ENCODE measurements around the gene VWA3B. TPM values are rescaled to one million over a fixed set of nuclear protein-coding genes. Genes with fewer than 3 reads are reported as not detected.

The VWA3B gene
- total RNA-seq, 6 donors from 2014 or later: 0.72 to 25.3 (median 5.3) TPM

GRCh38 chr2:98072442-98072841, 14.5 kb upstream of the VWA3B start:
- 72 to 84% methylated on average over 7 of the region's 7 CpGs for WGBS, 2 donors
- Histone ChIP-seq H3K4me1 (no peaks in the 10 kb centered on the region), H3K27me3 (no peaks in the 10 kb centered on the region), H3K27ac (no peak overlapping the region), H3K4me3 (no peak overlapping the region), H3K36me3 (no peaks in the 10 kb centered on the region), H3K9me3 (peaks cover 0 to 4% (median 0%) of the 10 kb centered on the region in 4 donors)
- TF ChIP-seq POLR2AphosphoS5 (IDR thresholded peaks at IDR 0.05) (no peak), POLR2A (IDR thresholded peaks at IDR 0.05) (no peak), CTCF (IDR thresholded peaks at IDR 0.05) (no peak), EP300 (IDR thresholded peaks at IDR 0.05) (no peak)
- DNase-seq (no peak), ATAC-seq (ENCODE audit: low FRiP score in 2 of 2) (no peak)

- peaks cover 0 to 3% (median 0%) of the 10 kb centered on the region in 4 donors for H3K4me1 ChIP-seq
- H3K4me3 ChIP-seq: no peak overlapping the region
- H3K9me3 ChIP-seq: peaks cover 0 to 10% (median 8%) of the 10 kb centered on the region in 4 donors
- ATAC-seq (ENCODE audit: low FRiP score in 2 of 2): no peak
- H3K27me3 ChIP-seq: no peaks in the 10 kb centered on the region
- DNase-seq: no peak
- no peaks in the 10 kb centered on the region for H3K36me3 ChIP-seq
- 81% methylated on average over 2 of the region's 2 CpGs for WGBS, 2 donors
- no peak overlapping the region for H3K27ac ChIP-seq
- no peak for TF ChIP-seq CTCF (IDR thresholded peaks at IDR 0.05)
- TF ChIP-seq POLR2AphosphoS5 (IDR thresholded peaks at IDR 0.05): no peak
- no peak for TF ChIP-seq EP300 (IDR thresholded peaks at IDR 0.05)
- no peak for TF ChIP-seq POLR2A (IDR thresholded peaks at IDR 0.05)
Observed at GRCh38 chr2:98078701-98079100, 8.3 kb upstream of the VWA3B start.

- Histone ChIP-seq H3K9me3 (no peaks in the 10 kb centered on the region), H3K27ac (no peak overlapping the region), H3K4me1 (peaks cover 17 to 26% (median 18%) of the 10 kb centered on the region in 4 donors), H3K36me3 (no peaks in the 10 kb centered on the region), H3K27me3 (no peaks in the 10 kb centered on the region), H3K4me3 (no peak overlapping the region)
- DNase-seq (no peak), ATAC-seq (ENCODE audit: low FRiP score in 2 of 2) (no peak)
- TF ChIP-seq POLR2AphosphoS5 (IDR thresholded peaks at IDR 0.05) (no peak), POLR2A (IDR thresholded peaks at IDR 0.05) (no peak), CTCF (IDR thresholded peaks at IDR 0.05) (no peak), EP300 (IDR thresholded peaks at IDR 0.05) (no peak)
- WGBS, 2 donors: 66 to 67% methylated on average over 5 of the region's 5 CpGs
Observed at GRCh38 chr2:98084151-98084868, 2.7 kb upstream of the VWA3B start.

GRCh38 chr2:98084869-98085238, 2.1 kb upstream of the VWA3B start:
- ATAC-seq (ENCODE audit: low FRiP score in 2 of 2) (no peak), DNase-seq (no peak)
- no peaks in the 10 kb centered on the region for H3K27me3 ChIP-seq
- peaks cover 17 to 26% (median 18%) of the 10 kb centered on the region in 4 donors for H3K4me1 ChIP-seq
- H3K4me3 ChIP-seq: no peak overlapping the region
- H3K27ac ChIP-seq: no peak overlapping the region
- WGBS, 2 donors: 66% methylated on average over 3 of the region's 3 CpGs
- TF ChIP-seq POLR2AphosphoS5 (IDR thresholded peaks at IDR 0.05) (no peak), EP300 (IDR thresholded peaks at IDR 0.05) (no peak), CTCF (IDR thresholded peaks at IDR 0.05) (no peak), POLR2A (IDR thresholded peaks at IDR 0.05) (no peak)
- H3K36me3 ChIP-seq: no peaks in the 10 kb centered on the region
- H3K9me3 ChIP-seq: no peaks in the 10 kb centered on the region

GRCh38 chr2:98085649-98086048, 1.3 kb upstream of the VWA3B start:
- H3K4me1 ChIP-seq: peaks cover 17 to 26% (median 18%) of the 10 kb centered on the region in 4 donors
- no peak for TF ChIP-seq CTCF (IDR thresholded peaks at IDR 0.05)
- TF ChIP-seq EP300 (IDR thresholded peaks at IDR 0.05): no peak
- no peak for TF ChIP-seq POLR2A (IDR thresholded peaks at IDR 0.05)
- TF ChIP-seq POLR2AphosphoS5 (IDR thresholded peaks at IDR 0.05): no peak
- H3K36me3 ChIP-seq: no peaks in the 10 kb centered on the region
- H3K27ac ChIP-seq: no peak overlapping the region
- no peak overlapping the region for H3K4me3 ChIP-seq
- no peaks in the 10 kb centered on the region for H3K9me3 ChIP-seq
- no peak for DNase-seq
- WGBS, 2 donors: 70 to 76% methylated on average over 5 of the region's 5 CpGs
- ATAC-seq (ENCODE audit: low FRiP score in 2 of 2): no peak
- H3K27me3 ChIP-seq: no peaks in the 10 kb centered on the region

All from upper lobe of left lung (tissue), 6 donors.